Measurements from ENCODE around the gene KIAA0930. TPM values are rescaled to one million over a fixed set of nuclear protein-coding genes. Genes with fewer than 3 reads are reported as not detected.

KIAA0930 gene
- total RNA-seq, 1 experiment from 2014 or later: 92.5 TPM

DNA sequence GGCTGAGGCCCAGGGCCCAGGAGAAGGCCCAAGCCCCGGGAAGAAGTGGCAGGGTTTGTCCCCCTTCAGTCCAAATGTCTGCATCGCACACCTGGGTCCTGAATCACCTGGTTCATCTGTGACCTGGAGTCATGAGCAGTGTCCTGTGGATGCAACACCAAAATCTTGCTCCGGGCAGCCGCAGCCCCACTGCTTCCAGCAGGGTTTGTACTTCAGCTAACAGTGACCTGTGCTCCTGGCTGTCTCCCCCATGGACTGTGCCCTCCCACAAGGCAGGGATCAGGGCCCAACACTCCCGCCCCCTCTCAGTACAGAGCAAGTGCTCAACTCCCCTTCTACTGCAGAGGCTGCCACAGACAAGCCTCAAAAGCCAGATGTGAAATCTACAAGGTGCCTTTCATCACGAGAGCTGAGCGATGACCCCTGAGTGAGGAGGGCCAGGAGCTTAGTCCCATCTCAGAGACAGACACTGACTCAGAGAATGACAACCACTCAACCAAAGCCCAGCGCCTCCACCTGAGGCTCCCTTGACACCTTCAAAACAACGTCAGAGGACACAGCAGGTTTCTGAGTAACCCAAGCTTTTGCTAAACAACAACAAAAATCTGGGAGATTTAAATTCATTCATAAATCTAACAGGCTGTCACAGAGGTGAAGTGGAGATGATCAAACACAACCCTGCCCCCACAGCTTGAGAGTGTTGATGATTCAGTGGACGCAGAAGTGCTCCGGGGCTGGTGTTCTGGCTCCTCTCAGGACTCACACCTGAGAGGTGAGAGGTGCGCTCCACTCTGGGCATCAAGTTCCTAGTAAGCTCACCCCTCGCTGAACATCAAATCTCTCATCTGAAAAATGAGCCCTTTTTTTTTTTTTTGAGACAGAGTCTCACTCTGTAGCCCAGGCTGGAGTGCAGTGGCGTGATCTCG lies 3.4 kb downstream of the KIAA0930 start:
- DNase-seq (ENCODE audit: low spot score): no peak

DNA sequence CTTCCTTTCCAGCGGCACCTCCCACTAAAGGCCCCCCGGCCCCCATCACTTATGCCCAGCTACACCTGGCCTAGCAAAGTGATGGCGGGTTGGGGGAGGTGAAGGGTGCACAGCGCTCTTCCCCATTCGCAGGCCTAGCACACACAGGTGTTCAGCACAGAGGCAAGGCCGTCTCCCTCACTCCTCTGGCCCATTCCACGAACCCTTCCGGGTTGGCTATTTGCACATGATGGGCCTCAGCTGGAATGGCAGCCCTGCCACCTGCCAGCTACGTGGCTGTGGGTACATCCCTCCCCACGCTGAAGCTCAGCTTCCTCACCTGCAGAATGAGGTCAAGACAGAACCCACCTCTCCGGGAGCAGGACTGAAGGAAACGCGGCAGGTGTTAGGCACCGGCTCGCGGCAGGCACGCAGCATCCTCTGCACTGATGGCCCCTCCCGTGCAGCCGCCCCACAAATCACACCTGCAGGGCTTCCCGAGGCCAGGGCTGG lies 4.8 kb downstream of the KIAA0930 start:
- no peak for DNase-seq (ENCODE audit: low spot score)

- DNase-seq (ENCODE audit: low spot score): no peak
These were observed 5.5 kb downstream of the KIAA0930 start for GRCh38 chr22:45235101-45235777.

- no peak for DNase-seq (ENCODE audit: low spot score)
These were observed 6.9 kb downstream of the KIAA0930 start for GRCh38 chr22:45233827-45234226.

- DNase-seq (ENCODE audit: low spot score): no peak
These were observed 7.3 kb downstream of the KIAA0930 start for GRCh38 chr22:45233386-45233785.

GRCh38 chr22:45231293-45231692 lies 9.4 kb downstream of the KIAA0930 start:
- DNase-seq (ENCODE audit: low spot score): no peak

GRCh38 chr22:45230026-45230721 lies 10.5 kb downstream of the KIAA0930 start:
- DNase-seq (ENCODE audit: low spot score): no peak

DNA sequence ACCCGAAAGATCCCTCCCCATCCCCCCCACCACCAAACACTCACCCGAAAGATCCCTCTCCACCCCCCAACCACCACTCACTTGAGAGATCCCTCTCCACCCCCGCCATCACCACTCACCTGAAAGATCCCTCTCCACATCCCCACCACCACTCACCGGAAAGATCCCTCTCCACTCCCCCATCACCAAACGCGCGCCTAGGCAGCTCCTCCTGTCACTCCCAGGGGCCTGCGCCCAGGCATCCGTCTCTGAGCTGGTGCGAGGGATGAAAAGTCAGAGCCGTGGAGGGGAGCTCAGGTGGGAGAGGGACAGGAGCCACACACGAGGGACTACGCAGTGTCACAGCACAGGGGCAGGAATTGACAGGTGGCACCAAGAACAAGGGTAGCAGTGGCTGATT lies 11.5 kb downstream of the KIAA0930 start:
- DNase-seq (ENCODE audit: low spot score): no peak

GRCh38 chr22:45228401-45228754 lies 12.3 kb downstream of the KIAA0930 start:
- DNase-seq (ENCODE audit: low spot score): no peak

DNA sequence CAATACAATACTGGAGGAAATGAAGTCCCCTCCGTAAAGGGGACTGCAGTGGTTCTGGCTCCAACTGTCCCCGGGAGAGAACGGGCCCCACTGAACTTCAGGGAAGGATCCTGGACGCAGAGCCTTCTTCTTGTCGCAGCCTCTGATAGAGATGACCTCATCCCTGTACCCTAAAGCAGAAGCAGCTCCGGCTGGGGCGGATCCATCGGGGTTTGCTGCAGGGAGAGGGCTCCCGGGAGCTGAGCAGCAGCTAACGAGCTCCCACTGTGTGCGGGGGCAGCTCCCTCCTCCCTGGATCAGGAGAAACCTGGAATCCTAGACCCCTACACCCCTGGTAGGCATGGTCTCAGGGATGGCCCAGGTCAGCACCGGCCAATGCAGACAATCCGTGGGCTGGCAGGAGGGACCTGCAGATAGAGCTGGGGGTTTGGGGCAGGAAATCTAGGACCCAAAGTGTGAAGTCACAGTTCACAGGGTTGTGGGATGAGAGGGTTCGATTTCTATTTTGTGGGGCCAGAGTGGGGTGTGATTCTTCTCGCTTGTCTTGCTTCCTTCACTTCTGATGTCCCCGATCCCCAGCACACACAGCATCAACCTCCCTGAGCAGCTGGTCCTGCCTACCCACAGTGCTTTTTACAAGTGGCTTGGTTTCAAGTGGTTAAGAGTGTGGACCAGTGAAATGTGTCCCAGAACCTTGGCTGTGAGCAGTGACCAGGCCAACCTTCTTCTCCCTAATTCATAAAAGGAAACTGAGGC lies 12.9 kb downstream of the KIAA0930 start:
- no peak for DNase-seq (ENCODE audit: low spot score)

DNA sequence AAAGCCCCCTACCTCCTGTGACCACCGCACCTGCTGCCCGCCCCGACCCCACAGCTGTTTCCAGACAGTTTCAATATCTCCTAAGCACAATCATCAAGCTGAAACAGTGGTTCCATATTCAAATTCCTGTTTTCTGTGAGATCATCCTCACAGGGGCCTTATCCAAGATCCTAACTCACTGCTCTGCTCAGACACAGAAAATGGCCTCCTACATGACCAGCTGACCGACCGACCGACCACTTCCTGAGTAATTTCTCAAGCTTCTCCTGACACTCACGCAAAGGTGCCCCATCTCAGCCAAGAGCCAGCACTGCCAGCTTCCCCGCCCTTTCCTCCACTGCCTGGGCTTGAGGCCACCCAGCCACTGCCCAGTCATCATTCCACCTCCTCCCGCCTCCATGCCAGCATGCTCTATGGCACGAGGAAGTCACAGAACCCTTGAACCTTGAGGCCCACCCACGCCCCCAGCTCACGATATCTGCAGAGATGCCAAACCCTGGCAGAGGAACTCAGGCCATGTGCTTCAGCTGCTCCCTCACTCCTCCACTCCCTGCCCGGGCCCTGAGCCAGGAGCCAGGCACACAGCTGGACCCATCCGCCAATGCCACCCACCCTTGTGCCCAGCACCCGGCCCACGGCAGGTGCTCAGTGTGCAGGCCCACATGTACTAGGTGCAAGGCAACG lies 14.0 kb downstream of the KIAA0930 start:
- peak; percentile 66 for DNase-seq (ENCODE audit: low spot score)

DNA sequence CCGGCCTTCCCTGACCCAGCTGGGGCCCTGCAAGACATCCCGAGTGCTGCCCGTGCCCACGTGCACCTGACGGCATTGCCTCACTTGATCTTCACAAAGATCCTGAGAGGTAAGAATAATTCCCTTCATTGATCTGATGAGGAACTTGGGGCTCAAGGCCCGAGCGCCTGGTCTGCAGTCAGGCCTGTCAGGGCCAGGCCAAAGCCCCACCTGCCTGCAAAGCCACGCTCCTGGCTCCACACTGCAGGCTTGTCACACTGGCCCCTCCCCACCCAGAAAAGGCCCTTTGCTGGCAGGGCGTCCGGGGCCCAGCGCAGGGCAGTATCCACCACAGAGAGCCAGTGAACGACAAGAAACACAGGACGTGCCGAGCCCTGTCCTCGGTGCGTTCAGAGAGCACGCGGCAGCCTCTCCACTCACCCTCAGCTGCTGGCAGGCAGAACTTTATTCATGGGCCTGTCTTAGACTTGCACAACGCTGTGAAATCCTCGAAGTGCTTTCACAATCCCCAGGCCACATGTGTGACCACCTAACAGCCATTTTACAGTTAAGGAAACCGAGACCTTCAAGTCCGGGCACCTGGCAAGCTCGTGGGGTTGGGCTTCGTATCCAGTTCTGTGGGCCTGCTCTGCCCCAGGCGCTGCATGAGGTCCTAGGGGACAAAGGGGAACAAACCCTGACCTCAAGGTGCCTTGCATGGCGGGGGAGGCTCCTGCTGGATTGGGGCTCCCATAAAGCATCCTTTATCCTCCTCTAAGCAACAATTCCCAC lies 14.8 kb downstream of the KIAA0930 start:
- DNase-seq (ENCODE audit: low spot score): no peak

DNA sequence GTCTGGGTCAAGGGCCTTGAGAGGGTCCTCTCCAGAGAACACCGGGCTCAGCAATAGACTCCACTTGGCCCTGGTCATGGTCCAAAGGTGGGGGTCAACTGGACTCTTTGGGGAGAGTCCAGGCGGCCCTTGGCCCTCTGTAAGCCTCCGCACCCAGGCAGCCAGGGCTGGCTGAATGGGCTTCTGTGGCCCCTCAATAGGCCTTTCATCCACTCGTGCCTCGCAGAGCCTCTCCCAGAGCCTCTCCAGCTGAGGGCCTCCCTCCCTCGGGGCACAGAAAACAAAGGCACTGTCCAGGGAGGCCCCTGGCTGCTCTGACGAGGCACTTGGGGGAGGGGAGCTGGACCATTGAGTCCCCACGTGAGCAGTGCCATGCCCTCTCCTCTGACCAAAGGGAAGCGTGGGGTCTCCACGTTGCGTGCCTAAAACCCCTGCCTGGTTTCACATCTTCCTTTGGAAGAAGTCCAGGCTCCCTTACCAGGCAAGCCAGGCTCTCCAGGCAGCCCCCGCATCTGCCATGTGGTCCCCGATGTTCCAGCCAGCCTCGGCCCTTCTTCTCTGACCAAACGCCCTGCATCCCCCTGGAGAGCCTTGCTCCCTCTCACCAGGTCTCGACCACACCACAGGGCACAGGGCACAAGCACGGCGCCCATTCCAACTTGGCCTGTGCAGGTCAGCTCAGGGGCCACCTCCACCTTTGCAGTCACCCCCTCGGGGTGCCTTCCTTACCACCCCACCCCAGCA lies 15.5 kb downstream of the KIAA0930 start:
- no peak for DNase-seq (ENCODE audit: low spot score)

DNA sequence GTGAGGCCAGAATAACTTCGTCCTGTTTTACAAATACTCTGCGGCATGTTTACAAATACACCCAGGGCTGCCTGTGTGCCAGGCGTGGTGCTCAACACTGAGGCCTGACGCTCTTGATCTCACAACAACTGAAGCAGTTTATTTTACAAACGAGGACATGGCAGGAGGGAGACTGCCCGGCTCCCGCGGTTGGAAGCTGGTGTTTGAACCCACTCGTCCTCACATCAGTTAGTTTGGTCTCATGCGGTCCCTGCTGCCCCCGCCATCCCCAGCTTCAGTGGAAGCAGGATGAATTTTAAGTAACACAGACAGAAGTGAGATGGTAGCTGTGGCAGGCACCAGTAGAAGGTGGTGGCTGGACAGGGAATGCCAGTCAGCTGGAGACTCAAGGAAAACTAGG lies 16.4 kb downstream of the KIAA0930 start:
- DNase-seq (ENCODE audit: low spot score): no peak

DNA sequence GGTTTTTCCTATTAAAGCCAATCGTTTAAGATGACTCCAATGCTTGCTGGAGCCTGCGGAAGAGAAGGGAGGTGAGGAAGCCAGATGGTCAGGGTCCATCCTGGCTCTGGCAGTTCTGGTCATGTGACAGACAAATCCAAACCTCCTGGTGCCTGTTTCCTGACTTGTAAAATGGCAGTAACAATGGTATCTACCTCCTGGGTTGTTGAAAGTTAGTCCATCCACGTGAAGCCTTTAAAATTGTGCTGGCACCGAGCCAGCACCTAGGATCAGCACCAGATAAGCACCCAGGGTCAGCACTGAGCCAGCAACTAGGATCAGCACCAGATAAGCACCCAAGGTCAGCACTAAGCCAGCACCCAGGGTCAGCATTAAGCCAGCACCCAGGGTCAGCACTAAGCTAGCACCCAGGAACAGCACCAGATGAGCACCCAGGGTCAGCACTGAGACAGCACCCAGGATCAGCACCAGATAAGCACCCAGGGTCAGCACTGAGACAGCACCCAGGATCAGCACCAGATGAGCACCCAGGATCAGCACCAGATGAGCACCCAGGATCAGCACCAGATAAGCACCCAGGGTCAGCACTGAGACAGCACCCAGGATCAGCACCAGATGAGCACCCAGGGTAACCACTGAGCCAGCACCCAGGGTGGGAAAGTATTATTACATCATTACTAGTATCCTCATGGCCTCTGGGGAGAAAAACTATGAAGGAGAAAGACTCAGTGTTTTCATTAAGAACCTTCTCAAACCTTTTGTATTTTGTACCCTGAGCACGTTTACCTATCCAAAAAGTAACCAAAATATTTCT lies 17.2 kb downstream of the KIAA0930 start:
- DNase-seq (ENCODE audit: low spot score): no peak

- no peak for DNase-seq (ENCODE audit: low spot score)
These were observed 19.5 kb downstream of the KIAA0930 start for GRCh38 chr22:45221201-45221600.

DNA sequence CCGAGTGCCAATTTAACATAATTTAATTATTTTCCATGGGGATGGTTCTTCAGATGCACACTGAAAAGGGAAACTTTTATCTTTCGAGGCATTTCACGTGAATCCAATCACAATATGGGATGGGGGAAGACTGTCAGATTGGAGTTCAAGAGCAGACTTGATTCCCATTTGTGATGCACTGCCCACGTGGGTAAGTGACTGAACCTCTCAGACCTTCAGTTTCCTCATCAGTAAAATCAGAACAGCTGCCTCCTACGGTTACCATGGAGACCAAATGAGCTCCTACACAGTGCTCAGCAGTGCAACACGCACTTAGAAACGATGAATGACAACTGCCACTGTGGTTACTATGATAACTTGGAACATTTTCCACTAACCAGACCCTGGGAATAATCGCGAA lies 21.7 kb downstream of the KIAA0930 start:
- DNase-seq (ENCODE audit: low spot score): no peak

GRCh38 chr22:45217806-45218205 lies 22.9 kb downstream of the KIAA0930 start:
- no peak for DNase-seq (ENCODE audit: low spot score)

- DNase-seq (ENCODE audit: low spot score): no peak
These were observed 23.3 kb downstream of the KIAA0930 start for GRCh38 chr22:45217345-45217744.
